HEK293 (cell line): ENCODE measurements around the gene KIF17.
A peak's percentile ranks its signal among the peaks of the same experiment; 100 is the strongest.

Experiments
- CTCF ChIA-PET: fragments of 350-600 bp; formaldehyde crosslinking; extraction: SDS; loops from one replicate; lab custom pipeline; 2021; ENCODE audit warnings: antibody characterized with exemption; lab: Yijun Ruan, JAX
- POLR2A ChIA-PET: fragments of 300-600 bp; formaldehyde crosslinking; extraction: SDS; loops from one replicate; lab custom pipeline; 2020; ENCODE audit warnings: antibody characterized with exemption, inconsistent platforms; lab: Yijun Ruan, JAX
- H3K27ac ChIP-seq: fragments of 200-500 bp; sonication (Bioruptor generic); 2 replicates; pipeline ENCODE4 v1.5.1; 2014; ENCODE audit warnings: low read depth, low read length, control low read depth, inconsistent platforms; ENCODE audit errors: extremely low read depth
- H3K36me3 ChIP-seq, 2 experiments: fragments of 200-500 bp in 1 of 2; sonication (Bioruptor generic) in 1 of 2; 1 replicate in 1 of 2; 2 replicates in 1 of 2; pipeline ENCODE4 v1.5.1; 2014 to 2017; ENCODE audit warnings: inconsistent platforms in 2 of 2, low read length in 2 of 2; ENCODE audit not compliant: control insufficient read depth in 2 of 2, insufficient read depth in 1 of 2
- H3K4me1 ChIP-seq: fragments of 200-500 bp; sonication (Bioruptor generic); 2 replicates; pipeline ENCODE4 v1.5.1; 2014; ENCODE audit warnings: mild to moderate bottlenecking, low read length, inconsistent platforms; ENCODE audit not compliant: control insufficient read depth, insufficient read depth
- H3K4me3 ChIP-seq: 2 replicates; pipeline ENCODE4 v1.5.1; 2011; ENCODE audit warnings: low read depth, mild to moderate bottlenecking, control low read depth, low read length, moderate library complexity
- H3K9me3 ChIP-seq: fragments of 200-500 bp; sonication (Bioruptor generic); 2 replicates; pipeline ENCODE4 v1.5.1; 2014; ENCODE audit warnings: low read depth, low read length, inconsistent platforms; ENCODE audit not compliant: control insufficient read depth, insufficient read depth
- GFI1B ChIP-seq: fragments of 450-650 bp; formaldehyde crosslinking; IDR thresholded peaks from 2 replicates; pipeline ENCODE4 v1.5.1; 2016; ENCODE audit warnings: missing biosample characterization, missing genetic modification characterization
- SCRT1 ChIP-seq: fragments of 450-650 bp; formaldehyde crosslinking; IDR thresholded peaks from 2 replicates; pipeline ENCODE4 v1.5.1; 2016; ENCODE audit warnings: missing biosample characterization, missing genetic modification characterization, borderline replicate concordance
- YY2 ChIP-seq: fragments of 450-650 bp; formaldehyde crosslinking; IDR thresholded peaks from 2 replicates; pipeline ENCODE4 v1.5.1; 2016; ENCODE audit warnings: missing biosample characterization, missing genetic modification characterization
- ZFHX2 ChIP-seq: fragments of 450-650 bp; formaldehyde crosslinking; conservative IDR thresholded peaks from 2 replicates; pipeline ENCODE4 v1.5.1; 2016; ENCODE audit warnings: missing biosample characterization, missing genetic modification characterization
- ZFP69B ChIP-seq: fragments of 450-650 bp; formaldehyde crosslinking; IDR thresholded peaks from 2 replicates; pipeline ENCODE4 v1.5.1; 2016; ENCODE audit warnings: missing biosample characterization, missing genetic modification characterization
- ZIC2 ChIP-seq: fragments of 450-650 bp; formaldehyde crosslinking; IDR thresholded peaks from 2 replicates; pipeline ENCODE4 v1.5.1; 2016; ENCODE audit warnings: missing biosample characterization, missing genetic modification characterization
- ZNF24 ChIP-seq: fragments of 450-650 bp; formaldehyde crosslinking; IDR thresholded peaks from 2 replicates; pipeline ENCODE4 v1.5.1; 2016; ENCODE audit warnings: missing biosample characterization, missing genetic modification characterization
- ZNF391 ChIP-seq: fragments of 450-650 bp; formaldehyde crosslinking; IDR thresholded peaks from 2 replicates; pipeline ENCODE4 v1.5.1; 2016; ENCODE audit warnings: low read depth, missing biosample characterization, missing genetic modification characterization, borderline replicate concordance
- ZNF433 ChIP-seq: fragments of 450-650 bp; formaldehyde crosslinking; IDR thresholded peaks from 2 replicates; pipeline ENCODE4 v1.5.1; 2016; ENCODE audit warnings: missing biosample characterization, missing genetic modification characterization, low read depth
- ZNF449 ChIP-seq: fragments of 450-650 bp; formaldehyde crosslinking; IDR thresholded peaks from 2 replicates; pipeline ENCODE4 v1.5.1; 2017; ENCODE audit warnings: missing biosample characterization, mild to moderate bottlenecking, missing genetic modification characterization, moderate library complexity
- ZNF514 ChIP-seq: fragments of 450-650 bp; formaldehyde crosslinking; IDR thresholded peaks from 2 replicates; pipeline ENCODE4 v1.5.1; 2016; ENCODE audit warnings: missing biosample characterization, missing genetic modification characterization
- ZNF530 ChIP-seq: fragments of 450-650 bp; formaldehyde crosslinking; IDR thresholded peaks from 2 replicates; pipeline ENCODE4 v1.5.1; 2016; ENCODE audit warnings: low read depth, missing biosample characterization, missing genetic modification characterization
- ZNF548 ChIP-seq: fragments of 450-650 bp; formaldehyde crosslinking; IDR thresholded peaks from 2 replicates; pipeline ENCODE4 v1.5.1; 2016; ENCODE audit warnings: missing biosample characterization, missing genetic modification characterization
- ZNF610 ChIP-seq: fragments of 450-650 bp; formaldehyde crosslinking; IDR thresholded peaks from 2 replicates; pipeline ENCODE4 v1.5.1; 2016; ENCODE audit warnings: missing biosample characterization, missing genetic modification characterization, borderline replicate concordance
- ZNF629 ChIP-seq: fragments of 450-650 bp; formaldehyde crosslinking; IDR thresholded peaks from 2 replicates; pipeline ENCODE4 v1.5.1; 2017; ENCODE audit warnings: missing biosample characterization, missing genetic modification characterization
- ZNF785 ChIP-seq: fragments of 450-650 bp; formaldehyde crosslinking; IDR thresholded peaks from 2 replicates; pipeline ENCODE4 v1.5.1; 2016; ENCODE audit warnings: missing biosample characterization, missing genetic modification characterization
- ZSCAN4 ChIP-seq: fragments of 450-650 bp; formaldehyde crosslinking; IDR thresholded peaks from 2 replicates; pipeline ENCODE4 v1.5.1; 2017; ENCODE audit warnings: missing biosample characterization, missing genetic modification characterization
- TF ChIP-seq, protein P1 (sequence below): fragments of 450-650 bp; formaldehyde crosslinking; IDR thresholded peaks from 2 replicates; pipeline ENCODE4 v1.5.1; 2016; ENCODE audit warnings: missing biosample characterization, missing genetic modification characterization
- TF ChIP-seq, protein P2 (sequence below): fragments of 450-650 bp; formaldehyde crosslinking; IDR thresholded peaks from 2 replicates; pipeline ENCODE4 v1.5.1; 2016; ENCODE audit warnings: missing biosample characterization, missing genetic modification characterization
- TF ChIP-seq, protein P3 (sequence below): fragments of 450-650 bp; formaldehyde crosslinking; IDR thresholded peaks from 2 replicates; pipeline ENCODE4 v1.5.1; 2016; ENCODE audit warnings: missing biosample characterization, missing genetic modification characterization
- TF ChIP-seq, protein P4 (sequence below): fragments of 450-650 bp; formaldehyde crosslinking; IDR thresholded peaks from 2 replicates; pipeline ENCODE4 v1.5.1; 2016; ENCODE audit warnings: missing biosample characterization, missing genetic modification characterization

KIF17 gene

GRCh38 chr1:20732588-20733359 is 15.0 kb upstream of the KIF17 start, which contains the start of gene SH2D5 (continued):
- TF ChIP-seq, protein P1, sequence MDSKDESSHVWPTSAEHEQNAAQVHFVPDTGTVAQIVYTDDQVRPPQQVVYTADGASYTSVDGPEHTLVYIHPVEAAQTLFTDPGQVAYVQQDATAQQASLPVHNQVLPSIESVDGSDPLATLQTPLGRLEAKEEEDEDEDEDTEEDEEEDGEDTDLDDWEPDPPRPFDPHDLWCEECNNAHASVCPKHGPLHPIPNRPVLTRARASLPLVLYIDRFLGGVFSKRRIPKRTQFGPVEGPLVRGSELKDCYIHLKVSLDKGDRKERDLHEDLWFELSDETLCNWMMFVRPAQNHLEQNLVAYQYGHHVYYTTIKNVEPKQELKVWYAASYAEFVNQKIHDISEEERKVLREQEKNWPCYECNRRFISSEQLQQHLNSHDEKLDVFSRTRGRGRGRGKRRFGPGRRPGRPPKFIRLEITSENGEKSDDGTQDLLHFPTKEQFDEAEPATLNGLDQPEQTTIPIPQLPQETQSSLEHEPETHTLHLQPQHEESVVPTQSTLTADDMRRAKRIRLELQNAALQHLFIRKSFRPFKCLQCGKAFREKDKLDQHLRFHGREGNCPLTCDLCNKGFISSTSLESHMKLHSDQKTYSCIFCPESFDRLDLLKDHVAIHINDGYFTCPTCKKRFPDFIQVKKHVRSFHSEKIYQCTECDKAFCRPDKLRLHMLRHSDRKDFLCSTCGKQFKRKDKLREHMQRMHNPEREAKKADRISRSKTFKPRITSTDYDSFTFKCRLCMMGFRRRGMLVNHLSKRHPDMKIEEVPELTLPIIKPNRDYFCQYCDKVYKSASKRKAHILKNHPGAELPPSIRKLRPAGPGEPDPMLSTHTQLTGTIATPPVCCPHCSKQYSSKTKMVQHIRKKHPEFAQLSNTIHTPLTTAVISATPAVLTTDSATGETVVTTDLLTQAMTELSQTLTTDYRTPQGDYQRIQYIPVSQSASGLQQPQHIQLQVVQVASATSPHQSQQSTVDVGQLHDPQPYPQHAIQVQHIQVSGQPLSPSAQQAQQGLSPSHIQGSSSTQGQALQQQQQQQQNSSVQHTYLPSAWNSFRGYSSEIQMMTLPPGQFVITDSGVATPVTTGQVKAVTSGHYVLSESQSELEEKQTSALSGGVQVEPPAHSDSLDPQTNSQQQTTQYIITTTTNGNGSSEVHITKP, result peak; percentile 41; the same call in 1 of the 2 replicates
- TF ChIP-seq ZSCAN4 (tag by site-specific recombination) (peak; percentile 19; the same call in 1 of the 2 replicates), SCRT1 (tag by site-specific recombination) (peak; percentile 16; the same call in 1 of the 2 replicates), ZFP69B (peak; percentile 69), ZNF785 (0 out of 2 replicates have a peak, but pooled peaks have one; percentile 11), GFI1B (tag by site-specific recombination) (no peak)
- TF ChIP-seq, protein P2, sequence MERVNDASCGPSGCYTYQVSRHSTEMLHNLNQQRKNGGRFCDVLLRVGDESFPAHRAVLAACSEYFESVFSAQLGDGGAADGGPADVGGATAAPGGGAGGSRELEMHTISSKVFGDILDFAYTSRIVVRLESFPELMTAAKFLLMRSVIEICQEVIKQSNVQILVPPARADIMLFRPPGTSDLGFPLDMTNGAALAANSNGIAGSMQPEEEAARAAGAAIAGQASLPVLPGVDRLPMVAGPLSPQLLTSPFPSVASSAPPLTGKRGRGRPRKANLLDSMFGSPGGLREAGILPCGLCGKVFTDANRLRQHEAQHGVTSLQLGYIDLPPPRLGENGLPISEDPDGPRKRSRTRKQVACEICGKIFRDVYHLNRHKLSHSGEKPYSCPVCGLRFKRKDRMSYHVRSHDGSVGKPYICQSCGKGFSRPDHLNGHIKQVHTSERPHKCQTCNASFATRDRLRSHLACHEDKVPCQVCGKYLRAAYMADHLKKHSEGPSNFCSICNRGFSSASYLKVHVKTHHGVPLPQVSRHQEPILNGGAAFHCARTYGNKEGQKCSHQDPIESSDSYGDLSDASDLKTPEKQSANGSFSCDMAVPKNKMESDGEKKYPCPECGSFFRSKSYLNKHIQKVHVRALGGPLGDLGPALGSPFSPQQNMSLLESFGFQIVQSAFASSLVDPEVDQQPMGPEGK, result peak; percentile 87

- ChIA-PET POLR2A (interaction anchor here (1.8 to 2.1 kb wide), 2 partner anchors 14 to 54 kb away, joined by 4 to 8 read pairs; partner anchors contain the start of genes HP1BP3 and KIF17), CTCF (interaction anchor here (0.7 to 1.1 kb wide), 2 partner anchors 38 to 1231 kb away, joined by 3 read pairs; no protein-coding TSS in a partner anchor)
- H3K27ac ChIP-seq, result no peak overlapping the region; the same call in 1 of the 2 replicates
- peak overlapping the region; percentile 44 for H3K4me3 ChIP-seq
- H3K4me1 ChIP-seq, result peaks cover 8% of the 10 kb centered on the region
- no peaks in the 10 kb centered on the region for H3K9me3 ChIP-seq
- H3K36me3 ChIP-seq, result peaks cover 0 to 3% of the 10 kb centered on the region in 2 experiments; a peak in 1 of 3 replicates
- TF ChIP-seq ZNF391, result peak; percentile 64; the same call in 1 of the 2 replicates
- TF ChIP-seq ZNF548 (tag by site-specific recombination), result no peak
- TF ChIP-seq ZNF433 (tag by site-specific recombination), result no peak
- TF ChIP-seq YY2 (tag by site-specific recombination), result peak; percentile 23; the same call in 1 of the 2 replicates
- peak; percentile 70 for TF ChIP-seq ZNF629
- TF ChIP-seq, protein P3, sequence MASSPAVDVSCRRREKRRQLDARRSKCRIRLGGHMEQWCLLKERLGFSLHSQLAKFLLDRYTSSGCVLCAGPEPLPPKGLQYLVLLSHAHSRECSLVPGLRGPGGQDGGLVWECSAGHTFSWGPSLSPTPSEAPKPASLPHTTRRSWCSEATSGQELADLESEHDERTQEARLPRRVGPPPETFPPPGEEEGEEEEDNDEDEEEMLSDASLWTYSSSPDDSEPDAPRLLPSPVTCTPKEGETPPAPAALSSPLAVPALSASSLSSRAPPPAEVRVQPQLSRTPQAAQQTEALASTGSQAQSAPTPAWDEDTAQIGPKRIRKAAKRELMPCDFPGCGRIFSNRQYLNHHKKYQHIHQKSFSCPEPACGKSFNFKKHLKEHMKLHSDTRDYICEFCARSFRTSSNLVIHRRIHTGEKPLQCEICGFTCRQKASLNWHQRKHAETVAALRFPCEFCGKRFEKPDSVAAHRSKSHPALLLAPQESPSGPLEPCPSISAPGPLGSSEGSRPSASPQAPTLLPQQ (tag by site-specific recombination), result no peak
- TF ChIP-seq, protein P4, sequence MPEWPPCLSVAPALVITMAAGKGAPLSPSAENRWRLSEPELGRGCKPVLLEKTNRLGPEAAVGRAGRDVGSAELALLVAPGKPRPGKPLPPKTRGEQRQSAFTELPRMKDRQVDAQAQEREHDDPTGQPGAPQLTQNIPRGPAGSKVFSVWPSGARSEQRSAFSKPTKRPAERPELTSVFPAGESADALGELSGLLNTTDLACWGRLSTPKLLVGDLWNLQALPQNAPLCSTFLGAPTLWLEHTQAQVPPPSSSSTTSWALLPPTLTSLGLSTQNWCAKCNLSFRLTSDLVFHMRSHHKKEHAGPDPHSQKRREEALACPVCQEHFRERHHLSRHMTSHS (tag by site-specific recombination), result no peak
- TF ChIP-seq ZNF24 (tag by site-specific recombination), result peak; percentile 86
- TF ChIP-seq ZNF530 (tag by site-specific recombination), result no peak
- TF ChIP-seq GFI1B (tag by site-specific recombination), result no peak
- TF ChIP-seq, protein P2, result peak; percentile 80
- TF ChIP-seq ZFHX2, result peak; percentile 76
- no peak for TF ChIP-seq ZIC2 (tag by site-specific recombination)
- no peak for TF ChIP-seq ZNF514 (tag by site-specific recombination)
- no peak for TF ChIP-seq ZNF449 (tag by site-specific recombination)
- TF ChIP-seq ZNF610, result peak; percentile 94
Measured at GRCh38 chr1:20732071-20732587, 14.3 kb upstream of the KIF17 start.
